ENCODE data around the gene CIDEB. TPM values are rescaled to one million over a fixed set of nuclear protein-coding genes. Genes with fewer than 3 reads are reported as not detected.

The CIDEB gene
- total RNA-seq, 1 donor from 2014 or later: 16.4 TPM

- Histone ChIP-seq H3K9me3 (no peaks in the 10 kb centered on the region), H3K4me1 (peaks cover 84% of the 10 kb centered on the region), H3K4me3 (no peak overlapping the region), H3K27me3 (ENCODE audit: low read depth) (no peaks in the 10 kb centered on the region), H3K27ac (no peak overlapping the region), H3K36me3 (no peaks in the 10 kb centered on the region)
- TF ChIP-seq CTCF (IDR thresholded peaks at IDR 0.05): no peak
- intact Hi-C loops (cut with DNase I): no loop called here
- DNase-seq (peak; percentile 77), ATAC-seq (peak; percentile 13 to 56)
Measured at GRCh38 chr14:24277606-24278321, 30.0 kb downstream of the CIDEB start.

- ATAC-seq: no peak
- Histone ChIP-seq H3K27ac (no peak overlapping the region), H3K9me3 (no peaks in the 10 kb centered on the region), H3K4me3 (no peak overlapping the region), H3K27me3 (ENCODE audit: low read depth) (no peaks in the 10 kb centered on the region), H3K4me1 (peaks cover 84% of the 10 kb centered on the region), H3K36me3 (no peaks in the 10 kb centered on the region)
- intact Hi-C loops (cut with DNase I): no loop called here
- no peak for TF ChIP-seq CTCF (IDR thresholded peaks at IDR 0.05)
- peak; percentile 47 for DNase-seq
Measured at GRCh38 chr14:24277071-24277470, 30.7 kb downstream of the CIDEB start.

DNA sequence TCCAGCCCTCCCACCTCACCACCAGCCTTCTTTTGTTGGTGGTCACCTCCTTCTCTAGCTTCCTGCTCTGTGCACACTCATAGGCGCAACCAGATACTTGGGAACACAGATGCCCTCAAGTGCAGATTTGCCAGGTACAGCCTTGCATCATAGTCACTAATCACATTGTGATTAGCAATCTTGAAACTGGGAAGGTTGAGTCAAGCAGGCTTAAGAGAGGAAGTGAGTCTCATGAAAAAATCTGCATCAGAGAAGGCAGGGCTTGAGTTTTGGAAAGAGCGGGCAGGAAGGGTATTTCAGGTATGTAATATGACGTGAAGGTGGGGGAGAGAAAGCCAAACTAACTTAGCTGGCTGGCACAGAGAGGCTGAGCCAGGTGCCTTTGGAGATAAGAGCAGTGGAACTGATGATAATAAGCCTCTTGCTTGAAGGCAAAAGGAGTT lies 33.7 kb downstream of the CIDEB start:
- intact Hi-C loops (cut with DNase I): no loop called here
- peak overlapping the region; percentile 98 for H3K27ac ChIP-seq
- DNase-seq: no peak
- TF ChIP-seq CTCF (IDR thresholded peaks at IDR 0.05): no peak
- no peak overlapping the region for H3K4me3 ChIP-seq
- H3K36me3 ChIP-seq: peaks cover 11% of the 10 kb centered on the region
- no peaks in the 10 kb centered on the region for H3K9me3 ChIP-seq
- ATAC-seq: peak; percentile 64 to 72
- H3K27me3 ChIP-seq (ENCODE audit: low read depth): no peaks in the 10 kb centered on the region
- peaks cover 75% of the 10 kb centered on the region for H3K4me1 ChIP-seq

DNA sequence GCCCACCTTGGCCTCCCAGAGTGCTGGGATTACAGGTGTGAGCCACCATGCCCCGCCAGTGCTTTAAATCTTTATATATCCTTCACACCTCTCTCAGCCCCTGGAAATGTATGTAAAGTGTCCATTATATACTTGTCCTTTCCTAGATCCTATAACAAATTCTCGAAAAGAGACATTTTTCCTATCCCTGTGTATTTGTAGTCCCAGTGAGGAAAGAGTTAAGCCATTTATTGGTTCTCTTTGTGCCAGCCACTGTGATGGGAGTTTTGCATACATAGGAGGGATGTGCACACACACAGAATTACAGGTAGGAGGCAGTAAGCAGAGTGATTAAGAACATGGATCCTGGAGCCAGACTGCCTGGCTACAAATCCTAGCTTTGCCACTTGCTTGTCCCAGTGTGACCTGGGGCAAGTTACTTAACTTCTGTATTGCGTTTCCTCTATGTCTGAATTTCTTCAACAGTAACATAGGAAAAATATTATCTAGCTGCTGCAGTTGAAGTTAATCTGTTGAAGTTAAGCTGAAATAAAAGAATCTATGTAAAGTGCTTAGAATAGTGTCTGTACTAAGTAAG lies 34.3 kb downstream of the CIDEB start:
- intact Hi-C loops (cut with DNase I): no loop called here
- no peaks in the 10 kb centered on the region for H3K27me3 ChIP-seq (ENCODE audit: low read depth)
- ATAC-seq (no peak), DNase-seq (no peak)
- H3K9me3 ChIP-seq: no peaks in the 10 kb centered on the region
- peaks cover 68% of the 10 kb centered on the region for H3K4me1 ChIP-seq
- H3K36me3 ChIP-seq: peaks cover 17% of the 10 kb centered on the region
- H3K4me3 ChIP-seq: no peak overlapping the region
- TF ChIP-seq CTCF (IDR thresholded peaks at IDR 0.05): peak; percentile 12
- peak overlapping the region; percentile 98 for H3K27ac ChIP-seq

- H3K9me3 ChIP-seq: no peaks in the 10 kb centered on the region
- peak overlapping the region; percentile 98 for H3K27ac ChIP-seq
- intact Hi-C loops (cut with DNase I): no loop called here
- peaks cover 28% of the 10 kb centered on the region for H3K36me3 ChIP-seq
- ATAC-seq: peak in 1 of 2 donors; percentile 27
- peaks cover 61% of the 10 kb centered on the region for H3K4me1 ChIP-seq
- DNase-seq: no peak
- no peak overlapping the region for H3K4me3 ChIP-seq
- no peak for TF ChIP-seq CTCF (IDR thresholded peaks at IDR 0.05)
- no peaks in the 10 kb centered on the region for H3K27me3 ChIP-seq (ENCODE audit: low read depth)
Measured at GRCh38 chr14:24272467-24272866, 35.3 kb downstream of the CIDEB start.
